Lung microvascular endothelial cell (primary cell): ENCODE data around the gene ZNF324. TPM values are rescaled to one million over a fixed set of nuclear protein-coding genes. Genes with fewer than 3 reads are reported as not detected.

Experiments
- DNase-seq, 2 donors: peaks; one replicate each; pipeline versions ENCODE4 v3.0.0 to v3.0.0-alpha.2; 2010; ENCODE audit warnings: low read depth in 2 of 2
- total RNA-seq: library from RNA; depleted of rRNA; stranded (reverse); fragments of >200 nt; gene quantifications from 2 replicates; pipeline ENCODE4 v1.2.1, GENCODE V29; 2014

The ZNF324 gene
- total RNA-seq, 1 donor from 2014 or later = 11.9 TPM

DNA sequence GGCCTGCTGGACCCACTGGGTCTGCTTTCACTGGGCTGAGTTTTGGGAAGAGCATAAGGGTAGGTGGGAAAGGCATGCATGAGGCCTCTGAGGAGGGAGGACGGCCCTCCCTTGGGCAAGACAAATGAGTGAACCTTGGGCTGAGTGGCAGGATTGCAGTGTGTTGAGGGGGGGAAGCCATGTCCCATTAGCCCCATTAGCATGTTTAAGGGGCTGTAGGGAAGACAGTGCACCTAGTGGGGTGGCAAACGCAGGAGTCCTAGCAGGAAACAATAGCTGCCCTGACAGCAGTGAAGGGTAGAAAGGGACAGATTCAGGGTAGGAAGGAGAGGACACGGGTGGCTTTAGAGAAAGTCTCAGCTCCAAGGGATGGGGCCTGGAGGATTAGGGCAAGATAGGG lies 55.8 kb downstream of the ZNF324 start:
- DNase-seq = no peak

Other genes with a start within 250 kb of the ZNF324 start
- gene ZNF544, start 238.2 kb upstream of the ZNF324 start, total RNA-seq = 41.4 and 58.5 TPM in 2 replicates
- 2.6 and 4.2 TPM in 2 replicates for gene ZNF8, start 188.1 kb upstream of the ZNF324 start, total RNA-seq
- 11.1 and 19.4 TPM in 2 replicates for gene ERVK3-1, start 161.7 kb upstream of the ZNF324 start, total RNA-seq
- 1.3 and 2.0 TPM in 2 replicates for gene ZSCAN22, start 140.1 kb upstream of the ZNF324 start, total RNA-seq
- gene A1BG, start 113.6 kb upstream of the ZNF324 start, total RNA-seq = 2.0 and 4.6 TPM in 2 replicates
- 0.65 and 0.99 TPM in 2 replicates for gene ZNF497, start 104.3 kb upstream of the ZNF324 start, total RNA-seq
- gene ZNF837, start 86.0 kb upstream of the ZNF324 start, total RNA-seq = 0.87 and 1.6 TPM in 2 replicates
- gene RPS5, start 79.8 kb upstream of the ZNF324 start, total RNA-seq = 2,255 and 2,472 TPM in 2 replicates
- gene RNF225, start 71.4 kb upstream of the ZNF324 start, total RNA-seq = not detected in 2 replicates
- 5.9 and 9.1 TPM in 2 replicates for gene ZNF584, start 58.4 kb upstream of the ZNF324 start, total RNA-seq
- gene ZNF132, start 26.9 kb upstream of the ZNF324 start, total RNA-seq = 4.1 and 6.9 TPM in 2 replicates
- 4.8 and 7.1 TPM in 2 replicates for gene ZNF324B, start 15.5 kb upstream of the ZNF324 start, total RNA-seq
- 3.0 and 3.1 TPM in 2 replicates for gene ZNF446, start 9.3 kb downstream of the ZNF324 start, total RNA-seq
- 6.1 and 8.1 TPM in 2 replicates for gene SLC27A5, start 44.9 kb downstream of the ZNF324 start, total RNA-seq
- 3.7 and 5.0 TPM in 2 replicates for gene ZBTB45, start 52.7 kb downstream of the ZNF324 start, total RNA-seq
- gene TRIM28, start 77.0 kb downstream of the ZNF324 start, total RNA-seq = 275 and 278 TPM in 2 replicates
- gene CHMP2A, start 88.0 kb downstream of the ZNF324 start, total RNA-seq = 86.1 and 93.5 TPM in 2 replicates
- gene UBE2M, start 91.5 kb downstream of the ZNF324 start, total RNA-seq = 50.1 and 66.7 TPM in 2 replicates
- 5.4 and 7.5 TPM in 2 replicates for gene MZF1, start 106.3 kb downstream of the ZNF324 start, total RNA-seq